MM.1S (cell line): ENCODE measurements around the gene PRR19.
"Not testable (repeated sequence)": the region's sequence is repeated elsewhere in the genome, so short reads cannot be mapped to it uniquely, and the experiment has no call there.

ENCODE experiments used
- DNase-seq: peaks from one replicate; pipeline ENCODE4 v3.0.0-alpha.2; 2015
- H2AFZ ChIP-seq: fragments of 300-600 bp; sonication (generic); 2 replicates; pipeline ENCODE4 v1.6.0; 2016; ENCODE audit warnings: antibody characterized with exemption, low read length
- H3F3A ChIP-seq: fragments of 300-600 bp; sonication (generic); 2 replicates; pipeline ENCODE4 v1.6.1; 2016; ENCODE audit warnings: mild to moderate bottlenecking, antibody characterized with exemption, low read length, moderate library complexity, mixed read lengths; ENCODE audit not compliant: insufficient read depth
- H3K27ac ChIP-seq: fragments of 300-600 bp; sonication (generic); 2 replicates; pipeline ENCODE4 v1.5.1; 2016; ENCODE audit warnings: mild to moderate bottlenecking, low read length
- H3K27me3 ChIP-seq: fragments of 300-600 bp; sonication (generic); replicated peaks from 2 replicates; pipeline ENCODE4 v1.6.0; 2016; ENCODE audit warnings: low read length; ENCODE audit not compliant: insufficient read depth
- H3K36me3 ChIP-seq: fragments of 300-600 bp; sonication (generic); replicated peaks from 2 replicates; pipeline ENCODE4 v1.6.1; 2016; ENCODE audit warnings: mild to moderate bottlenecking, low read length, mixed read lengths; ENCODE audit not compliant: insufficient read depth
- H3K4me1 ChIP-seq: fragments of 300-600 bp; sonication (generic); 2 replicates; pipeline ENCODE4 v1.6.1; 2016; ENCODE audit warnings: low read length, mixed read lengths
- H3K4me2 ChIP-seq: fragments of 300-600 bp; sonication (generic); 2 replicates; pipeline ENCODE4 v1.6.0; 2016; ENCODE audit warnings: low read depth, low read length
- H3K4me3 ChIP-seq: fragments of 300-600 bp; sonication (generic); 2 replicates; pipeline ENCODE4 v1.5.1; 2016; ENCODE audit warnings: low read length, mixed read lengths
- H3K79me2 ChIP-seq: fragments of 300-600 bp; sonication (generic); 2 replicates; pipeline ENCODE4 v1.6.1; 2016; ENCODE audit warnings: mixed run types, low read length, mixed read lengths
- H3K9ac ChIP-seq: fragments of 300-600 bp; sonication (generic); 2 replicates; pipeline ENCODE4 v1.6.1; 2016; ENCODE audit warnings: low read length, mixed read lengths
- H3K9me2 ChIP-seq: fragments of 300-600 bp; sonication (generic); replicated peaks from 2 replicates; pipeline ENCODE4 v1.6.1; 2016; ENCODE audit warnings: mild to moderate bottlenecking, low read length, mixed read lengths; ENCODE audit not compliant: insufficient read depth
- H3K9me3 ChIP-seq: fragments of 300-600 bp; sonication (generic); replicated peaks from 2 replicates; pipeline ENCODE4 v1.6.1; 2016; ENCODE audit warnings: mild to moderate bottlenecking, low read length, mixed read lengths; ENCODE audit not compliant: insufficient read depth
- H4K20me1 ChIP-seq: fragments of 300-600 bp; sonication (generic); 2 replicates; pipeline ENCODE4 v1.6.1; 2016; ENCODE audit warnings: mild to moderate bottlenecking, low read length, moderate library complexity, mixed read lengths; ENCODE audit not compliant: insufficient read depth
- EZH2 ChIP-seq: fragments of 300-600 bp; sonication (generic); optimal IDR thresholded peaks from 2 replicates; pipeline ENCODE3; 2017; ENCODE audit warnings: low read depth, mild to moderate bottlenecking, antibody characterized with exemption, low read length, mixed read lengths
- EZH2phosphoT487 ChIP-seq: fragments of 300-600 bp; sonication (generic); IDR thresholded peaks from 2 replicates; pipeline ENCODE4 v1.6.1; 2018; ENCODE audit warnings: antibody characterized with exemption, low read length
- TF ChIP-seq, protein P1 (sequence below): fragments of 300-600 bp; sonication (generic); IDR thresholded peaks from 2 replicates; pipeline ENCODE4 v1.5.1; 2016; ENCODE audit warnings: antibody characterized with exemption, low read length, mixed read lengths

The PRR19 gene

DNA sequence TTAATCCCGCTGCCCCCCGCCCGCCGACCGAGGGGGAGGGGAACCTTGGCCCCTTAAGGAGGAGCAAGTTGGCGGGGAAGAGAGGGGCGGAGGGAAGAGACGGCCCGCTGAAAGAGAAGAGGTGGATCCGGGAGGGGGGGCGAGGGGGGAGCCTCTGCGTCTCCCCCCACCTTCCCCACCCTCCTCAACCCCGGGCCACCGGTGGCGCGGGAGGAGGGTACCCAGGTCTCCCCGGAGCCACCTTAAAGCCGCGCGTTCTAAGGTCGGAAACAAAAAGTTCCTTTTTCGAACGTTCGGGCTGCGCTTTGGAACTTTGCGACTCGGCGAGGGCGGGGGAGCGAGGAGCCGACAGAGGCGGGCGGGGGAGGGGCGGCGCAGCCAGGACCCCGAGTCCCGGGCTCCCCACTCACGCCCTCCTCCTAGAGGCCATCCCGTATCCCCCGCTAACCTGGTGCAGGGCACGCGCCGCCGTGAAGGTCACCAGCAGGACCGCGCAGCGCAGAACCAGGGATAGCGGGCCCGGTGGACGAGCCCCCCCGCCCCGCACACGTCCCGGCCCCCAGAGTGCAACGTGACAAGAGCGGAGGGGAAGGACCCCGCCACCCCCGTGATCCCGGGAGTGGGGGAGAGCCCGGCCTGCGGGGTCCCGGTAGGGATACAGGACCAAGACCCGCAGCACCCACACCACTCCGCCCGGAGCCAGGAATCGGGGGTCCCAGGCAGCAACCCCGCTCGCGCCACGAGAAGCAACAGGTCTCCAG is 47.7 kb upstream of the PRR19 start:
- Histone ChIP-seq H3K79me2 (peaks cover 29% of the 10 kb centered on the region), H3K27me3 (peaks cover 13% of the 10 kb centered on the region), H3K4me3 (peak overlapping the region; percentile 98), H4K20me1 (no peaks in the 10 kb centered on the region), H3F3A (no peaks in the 10 kb centered on the region; the same call in 1 of the 2 replicates), H3K9ac (peak overlapping the region; percentile 96), H3K4me2 (peak overlapping the region; percentile 92), H2AFZ (peak overlapping the region; percentile 92), H3K36me3 (no peaks in the 10 kb centered on the region), H3K9me2 (no peaks in the 10 kb centered on the region), H3K4me1 (0 out of 2 replicates have a peak, but pooled peaks cover 8% of the 10 kb centered on the region), H3K27ac (peak overlapping the region; percentile 80), H3K9me3 (no peaks in the 10 kb centered on the region)
- peak; percentile 81 for DNase-seq
- TF ChIP-seq EZH2 (no peak), EZH2phosphoT487 (no peak)
- TF ChIP-seq, protein P1, sequence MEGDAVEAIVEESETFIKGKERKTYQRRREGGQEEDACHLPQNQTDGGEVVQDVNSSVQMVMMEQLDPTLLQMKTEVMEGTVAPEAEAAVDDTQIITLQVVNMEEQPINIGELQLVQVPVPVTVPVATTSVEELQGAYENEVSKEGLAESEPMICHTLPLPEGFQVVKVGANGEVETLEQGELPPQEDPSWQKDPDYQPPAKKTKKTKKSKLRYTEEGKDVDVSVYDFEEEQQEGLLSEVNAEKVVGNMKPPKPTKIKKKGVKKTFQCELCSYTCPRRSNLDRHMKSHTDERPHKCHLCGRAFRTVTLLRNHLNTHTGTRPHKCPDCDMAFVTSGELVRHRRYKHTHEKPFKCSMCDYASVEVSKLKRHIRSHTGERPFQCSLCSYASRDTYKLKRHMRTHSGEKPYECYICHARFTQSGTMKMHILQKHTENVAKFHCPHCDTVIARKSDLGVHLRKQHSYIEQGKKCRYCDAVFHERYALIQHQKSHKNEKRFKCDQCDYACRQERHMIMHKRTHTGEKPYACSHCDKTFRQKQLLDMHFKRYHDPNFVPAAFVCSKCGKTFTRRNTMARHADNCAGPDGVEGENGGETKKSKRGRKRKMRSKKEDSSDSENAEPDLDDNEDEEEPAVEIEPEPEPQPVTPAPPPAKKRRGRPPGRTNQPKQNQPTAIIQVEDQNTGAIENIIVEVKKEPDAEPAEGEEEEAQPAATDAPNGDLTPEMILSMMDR, result no peak

DNA sequence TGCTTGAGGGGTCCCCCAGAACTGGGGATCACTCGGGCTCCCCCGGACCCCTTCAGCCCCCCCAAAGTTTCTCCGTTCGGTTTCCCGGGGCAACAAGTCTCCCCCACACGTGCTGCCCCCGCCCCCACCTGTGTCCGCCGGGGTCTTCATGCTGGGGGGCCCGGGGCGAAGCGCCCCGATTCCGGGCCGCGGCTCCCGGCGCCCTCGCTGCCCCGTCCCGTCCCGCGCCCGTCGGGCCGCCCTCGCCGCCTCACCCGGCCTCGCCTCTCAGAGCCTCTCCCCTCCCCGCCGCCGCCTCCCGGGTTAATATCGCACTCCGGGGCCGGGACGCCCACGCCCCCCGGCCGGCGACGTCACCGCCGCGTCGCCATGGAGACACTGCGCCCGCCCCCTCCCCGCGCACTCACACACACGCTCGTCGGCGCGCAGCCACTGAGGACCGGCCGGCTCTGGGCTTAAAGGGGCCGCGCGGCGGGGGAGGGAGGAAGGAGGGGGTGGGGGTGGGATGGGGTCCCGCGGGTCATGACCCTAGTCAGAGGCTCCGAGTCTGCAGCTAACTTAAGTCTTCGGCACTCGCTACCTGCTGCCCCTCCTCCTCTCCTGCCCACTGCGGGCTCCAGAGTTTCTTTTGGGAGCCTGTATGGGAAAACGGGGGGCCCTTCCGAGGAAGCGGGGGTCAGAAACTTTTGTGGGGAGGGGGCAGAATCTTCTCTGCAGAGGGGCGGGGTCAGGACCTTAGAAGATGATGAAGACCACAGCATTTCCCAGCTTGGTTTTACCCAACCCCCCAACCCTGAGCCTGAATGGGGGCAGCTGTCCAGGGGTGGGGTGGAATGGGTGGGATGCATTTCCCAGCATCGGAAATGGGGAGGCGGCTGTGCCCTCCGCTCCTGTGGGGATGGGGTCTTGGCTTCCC is 46.8 kb upstream of the PRR19 start, which contains the start of gene ERF:
Gene ERF (minus strand): TSS at position 279 of the 916 bp plus-strand sequence. CDS start 129 bp downstream, at position 150.
- H3K27ac ChIP-seq, result peak within 1 kb of the TSS; percentile 80
- TF ChIP-seq, protein P1, result no peak
- TF ChIP-seq EZH2phosphoT487 (no peak), EZH2 (no peak)
- peak within 1 kb of the TSS; percentile 100 for H3K4me2 ChIP-seq
- no peaks in the 10 kb centered on the region for H4K20me1 ChIP-seq
- H3K4me1 ChIP-seq, result 0 out of 2 replicates have a peak, but pooled peaks cover 8% of the 10 kb centered on the region
- H3K27me3 ChIP-seq, result peaks cover 13% of the 10 kb centered on the region
- no peaks in the 10 kb centered on the region for H3K9me3 ChIP-seq
- no peaks in the 10 kb centered on the region for H3K36me3 ChIP-seq
- H3K9ac ChIP-seq, result peak within 1 kb of the TSS; percentile 96
- peak within 1 kb of the TSS; percentile 98 for H3K4me3 ChIP-seq
- H3K9me2 ChIP-seq, result no peaks in the 10 kb centered on the region
- peak; percentile 91 for DNase-seq
- H3F3A ChIP-seq, result no peaks in the 10 kb centered on the region; the same call in 1 of the 2 replicates
- H3K79me2 ChIP-seq, result peaks cover 29% of the 10 kb centered on the region
- peak within 1 kb of the TSS; percentile 92 for H2AFZ ChIP-seq

DNA sequence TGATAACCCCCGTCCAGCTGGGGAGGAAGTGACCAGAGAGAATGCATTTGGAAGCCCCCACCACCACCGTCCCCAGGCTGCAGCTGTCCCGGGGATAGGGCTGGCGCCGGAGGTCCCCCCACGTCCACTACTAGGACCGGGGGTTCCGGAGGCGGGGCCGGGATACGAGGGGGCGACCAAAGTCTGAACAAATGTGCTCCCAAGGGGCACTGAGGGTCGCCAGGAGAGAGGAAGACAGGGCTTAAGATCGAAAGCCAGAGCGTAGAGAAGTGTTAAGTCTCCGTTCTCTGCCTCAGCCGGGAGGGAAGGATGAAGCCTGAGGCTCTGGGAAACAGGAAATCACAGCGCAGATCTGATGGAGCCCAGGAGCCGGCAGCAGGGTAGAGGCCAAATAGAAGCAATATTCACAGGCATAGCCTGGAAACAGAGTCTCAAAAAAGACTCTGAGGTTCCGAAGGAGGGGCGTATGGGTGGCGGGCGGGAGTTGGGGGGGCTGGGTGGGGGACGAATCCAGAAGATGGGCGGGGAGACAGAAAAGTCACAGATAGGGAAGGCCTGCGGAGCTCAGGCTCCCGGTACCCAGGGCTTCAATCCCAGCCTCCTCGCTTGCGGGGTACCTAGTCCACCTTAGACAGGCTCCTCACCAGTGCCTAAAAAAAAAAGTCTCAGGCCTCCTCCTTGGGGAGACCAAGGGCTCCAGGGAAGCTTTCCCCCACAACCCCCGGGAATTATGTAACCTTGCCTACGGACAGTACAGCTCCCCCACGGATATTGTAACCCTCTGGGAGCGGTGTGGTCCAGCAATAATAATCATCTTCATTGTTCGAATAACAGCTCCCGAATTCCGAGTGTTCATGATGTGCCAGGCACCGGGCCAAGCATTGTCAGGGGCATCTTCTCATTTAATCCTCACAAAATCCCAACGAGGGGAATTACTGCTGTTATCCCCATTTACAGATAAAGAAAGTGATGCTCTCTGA is 45.9 kb upstream of the PRR19 start:
- 0 out of 2 replicates have a peak, but pooled peaks cover 8% of the 10 kb centered on the region for H3K4me1 ChIP-seq
- no peaks in the 10 kb centered on the region; the same call in 1 of the 2 replicates for H3F3A ChIP-seq
- peak overlapping the region; percentile 91 for H2AFZ ChIP-seq
- no peaks in the 10 kb centered on the region for H3K9me3 ChIP-seq
- H3K79me2 ChIP-seq, result peaks cover 26% of the 10 kb centered on the region
- peak overlapping the region; percentile 76 for H3K4me3 ChIP-seq
- no peaks in the 10 kb centered on the region for H4K20me1 ChIP-seq
- H3K4me2 ChIP-seq, result peak overlapping the region; percentile 100
- H3K36me3 ChIP-seq, result no peaks in the 10 kb centered on the region
- H3K27me3 ChIP-seq, result peaks cover 13% of the 10 kb centered on the region
- H3K9me2 ChIP-seq, result no peaks in the 10 kb centered on the region
- peak overlapping the region; percentile 61; the same call in 1 of the 2 replicates for H3K9ac ChIP-seq
- H3K27ac ChIP-seq, result no peak overlapping the region
- DNase-seq, result peak; percentile 5
- TF ChIP-seq EZH2phosphoT487 (no peak), EZH2 (no peak)

DNA sequence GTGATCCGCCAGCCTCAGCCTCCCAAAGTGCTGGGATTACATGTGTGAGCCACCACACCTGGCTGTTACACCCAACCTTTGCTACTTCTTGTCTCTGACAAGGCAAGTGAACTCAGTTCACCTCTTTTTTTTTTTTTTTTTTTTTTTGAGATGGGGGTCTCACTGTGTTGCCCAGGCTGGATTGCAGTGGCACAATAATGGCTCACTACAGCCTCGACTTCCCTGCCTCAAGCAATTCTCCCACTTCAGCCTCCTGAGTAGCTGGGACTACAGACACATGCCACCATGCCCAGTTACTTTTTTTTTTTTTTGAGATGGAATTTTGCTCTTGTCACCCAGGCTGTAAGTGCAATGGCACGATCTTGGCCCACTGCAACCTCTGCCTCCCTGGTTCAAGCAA is 44.1 kb upstream of the PRR19 start:
- Histone ChIP-seq H3K27me3 (peaks cover 18% of the 10 kb centered on the region), H3K79me2 (peaks cover 14% of the 10 kb centered on the region)
- H3K4me1 ChIP-seq, H3F3A ChIP-seq, H4K20me1 ChIP-seq, H3K27ac ChIP-seq, H3K9me2 ChIP-seq, H3K36me3 ChIP-seq, H3K4me2 ChIP-seq, H2AFZ ChIP-seq, H3K4me3 ChIP-seq, H3K9me3 ChIP-seq, H3K9ac ChIP-seq: not testable (repeated sequence)
- peak; percentile 3 for DNase-seq
